ENCODE measurements around the gene MEF2B. TPM values are rescaled to one million over a fixed set of nuclear protein-coding genes. Genes with fewer than 3 reads are reported as not detected.

MEF2B gene
- total RNA-seq, 1 experiment from 2014 or later, result 1.3 TPM

GRCh38 chr19:19157808-19158207 is 12.3 kb downstream of the MEF2B start:
- Mint-ChIP-seq H3K4me3 (no peak overlapping the region), H3K4me1 (peaks cover 12 to 20% of the 10 kb centered on the region in 2 experiments), H3K27ac (no peak overlapping the region), H3K36me3 (ENCODE audit: insufficient read depth in 1 of 3, low read depth in 3 of 3) (no peaks in the 10 kb centered on the region; a peak in 2 of 7 replicates), H3K27me3 (ENCODE audit: low read depth) (peaks cover 24% of the 10 kb centered on the region), H3K9me3 (no peaks in the 10 kb centered on the region)
- H3K79me2 ChIP-seq (ENCODE audit: insufficient read depth, low read length), result no peaks in the 10 kb centered on the region
- H4K20me1 ChIP-seq (ENCODE audit: control insufficient read depth, insufficient read depth, insufficient read length), result no peaks in the 10 kb centered on the region
- H3K4me2 ChIP-seq (ENCODE audit: insufficient read depth, insufficient read length, low read length), result no peak overlapping the region
- no peak overlapping the region for H3K27ac ChIP-seq (ENCODE audit: insufficient read length, low read depth, low read length)
- WGBS (ENCODE audit: extremely low coverage, insufficient read length, low lambda C conversion rate), result no CpG with 5 or more reads among the region's 6 CpGs
- H2BK12ac ChIP-seq (ENCODE audit: insufficient read length, low read depth, low read length), result no peak overlapping the region
- H3K4ac ChIP-seq (ENCODE audit: low read depth, low read length), result no peak overlapping the region
- no peaks in the 10 kb centered on the region for H3K23me2 ChIP-seq (ENCODE audit: insufficient read length, low read depth, low read length, poor library complexity, severe bottlenecking)
- H4K91ac ChIP-seq (ENCODE audit: insufficient read length, low read depth, low read length), result no peak overlapping the region
- no peaks in the 10 kb centered on the region for H3K27me3 ChIP-seq (ENCODE audit: insufficient read depth, low read length)
- DNase-seq, result no peak
- H2BK15ac ChIP-seq (ENCODE audit: low read depth, low read length), result no peak overlapping the region
- H3K9me3 ChIP-seq (ENCODE audit: control insufficient read depth, low read depth, low read length), result no peaks in the 10 kb centered on the region
- H4K8ac ChIP-seq (replicated peaks; ENCODE audit: insufficient read length, low read depth, low read length), result no peak overlapping the region
- H3K14ac ChIP-seq (ENCODE audit: insufficient read depth, low read length), result no peak overlapping the region
- TF ChIP-seq CTCF (conservative IDR thresholded peaks at IDR 0.05), result no peak
- H2BK20ac ChIP-seq (ENCODE audit: low read depth, low read length, poor library complexity, severe bottlenecking), result no peak overlapping the region
- H3K18ac ChIP-seq (ENCODE audit: insufficient read length, low read depth, low read length), result no peak overlapping the region
- no peaks in the 10 kb centered on the region for H3K79me1 ChIP-seq (ENCODE audit: insufficient read depth, low read depth, low read length, poor library complexity, severe bottlenecking)
- no peak overlapping the region for H3K56ac ChIP-seq (ENCODE audit: insufficient read length, low read depth, low read length)
- H3K23ac ChIP-seq (ENCODE audit: insufficient read length, low read depth, low read length), result no peak overlapping the region
- H2AFZ ChIP-seq (ENCODE audit: low read length), result no peak overlapping the region
- no peaks in the 10 kb centered on the region for H3K4me1 ChIP-seq (ENCODE audit: insufficient read depth, low read length)
- no peak overlapping the region for H2BK5ac ChIP-seq (ENCODE audit: insufficient read length, low read length)
- no peak overlapping the region for H4K5ac ChIP-seq (ENCODE audit: insufficient read length, low read depth, low read length)
- no peak overlapping the region for H3T11ph ChIP-seq (ENCODE audit: low read length)
- no peak overlapping the region for H2AK5ac ChIP-seq (ENCODE audit: insufficient read length, low read length)
- no peak overlapping the region for H3K9ac ChIP-seq (ENCODE audit: extremely low read depth, insufficient read length, low read length)
- H2BK120ac ChIP-seq (ENCODE audit: low read depth, low read length, poor library complexity, severe bottlenecking), result no peak overlapping the region

All from H9 (cell line).